GM12878 (cell line): Measurements from ENCODE around the gene DACH1. TPM values are rescaled to one million over a fixed set of nuclear protein-coding genes. Genes with fewer than 3 reads are reported as not detected.

Experiments
- ATAC-seq: fragments of 200-7000 bp; cut with Tn5 transposase; 3 replicates; pipeline ENCODE4 v1.9.1; 2020; ENCODE audit warnings: mild to moderate bottlenecking, moderate library complexity
- BruUV-seq: library from RNA; stranded (reverse); fragments of 400-500 nt; replicated peaks from 2 replicates; lab custom pipeline; 2021; lab: Mats Ljungman, UMichigan
- CTCF ChIA-PET: fragments of 300-600 bp; sonication (Branson Sonifier 250); formaldehyde crosslinking; extraction: SDS; loops from one replicate; lab custom pipeline; 2021; ENCODE audit warnings: inconsistent platforms; lab: Yijun Ruan, JAX
- POLR2A ChIA-PET: fragments of 350-600 bp; formaldehyde crosslinking; extraction: SDS; loops from one replicate; lab custom pipeline; 2021; ENCODE audit warnings: inconsistent platforms; lab: Charles Lee
- RAD21 ChIA-PET: fragments of 300-600 bp; sonication (Branson Sonifier 250); formaldehyde crosslinking; loops from one replicate; lab custom pipeline; 2023; ENCODE audit warnings: antibody characterized with exemption; ENCODE audit not compliant: unreplicated experiment; lab: Charles Lee
- SMC1A ChIA-PET: fragments of 300-600 bp; sonication (Branson Sonifier 250); formaldehyde crosslinking; loops from one replicate; lab custom pipeline; 2023; ENCODE audit not compliant: unreplicated experiment, uncharacterized antibody; lab: Charles Lee
- DNase-seq: peaks from one replicate; pipeline ENCODE4 v3.0.0-alpha.2; 2011; ENCODE audit warnings: low read depth, low spot score
- FAIRE-seq: peaks from 3 replicates; lab custom pipeline; 2011; peaks lifted over from hg19 to GRCh38; lab: Jason Lieb, UNC
- H2AFZ ChIP-seq: 2 replicates; pipeline ENCODE4 v1.6.0; 2011; ENCODE audit warnings: low read depth, low read length, control low read depth; ENCODE audit not compliant: control insufficient read depth
- H3K27ac ChIP-seq: 2 replicates; pipeline ENCODE4 v1.5.1; 2011; ENCODE audit warnings: control low read depth; ENCODE audit not compliant: control insufficient read depth, insufficient read depth
- H3K27me3 ChIP-seq, 2 experiments: replicated peaks in 1 of 2; 2 replicates each; pipeline versions ENCODE4 v1.6.0 to v1.6.1; 2011; ENCODE audit warnings: low read length in 1 of 2; ENCODE audit not compliant: control insufficient read depth in 2 of 2, insufficient read depth in 2 of 2
- H3K36me3 ChIP-seq, 2 experiments: 2 replicates each; pipeline ENCODE4 v1.5.1; 2011; ENCODE audit warnings: low read length in 1 of 2; ENCODE audit not compliant: control insufficient read depth in 2 of 2, insufficient read depth in 2 of 2
- H3K4me1 ChIP-seq: 2 replicates; pipeline ENCODE4 v1.6.1; 2011; ENCODE audit warnings: mild to moderate bottlenecking, low read length, moderate library complexity, mixed read lengths; ENCODE audit not compliant: control insufficient read depth, insufficient read depth
- H3K4me2 ChIP-seq: 2 replicates; pipeline ENCODE4 v1.6.0; 2011; ENCODE audit warnings: control low read depth; ENCODE audit not compliant: control insufficient read depth, insufficient read depth
- H3K4me3 ChIP-seq: fragments of 200-600 bp; sonication (generic); 2 replicates; pipeline ENCODE4 v1.5.1; 2016
- H3K79me2 ChIP-seq: 2 replicates; pipeline ENCODE4 v1.6.0; 2011; ENCODE audit warnings: low read length; ENCODE audit not compliant: control insufficient read depth, insufficient read depth
- H3K9ac ChIP-seq: 2 replicates; pipeline ENCODE4 v1.8.0; 2011; ENCODE audit warnings: low read length, control low read depth, mixed read lengths; ENCODE audit not compliant: control insufficient read depth, insufficient read depth
- H3K9me3 ChIP-seq: replicated peaks from 3 replicates; pipeline ENCODE4 v1.5.1; 2011; ENCODE audit warnings: mild to moderate bottlenecking, low read length; ENCODE audit not compliant: control insufficient read depth, insufficient read depth
- H4K20me1 ChIP-seq: 2 replicates; pipeline ENCODE4 v1.6.0; 2011; ENCODE audit not compliant: control insufficient read depth, insufficient read depth
- ATF7 ChIP-seq: fragments of 450-650 bp; IDR thresholded peaks from 2 replicates; pipeline ENCODE4 v1.6.1; 2016; ENCODE audit warnings: low read depth, mild to moderate bottlenecking
- CHD2 ChIP-seq: IDR thresholded peaks from 2 replicates; pipeline ENCODE4 v1.6.1; 2011; ENCODE audit warnings: low read depth, low read length, improper control_type of control experiment, borderline replicate concordance
- ESRRA ChIP-seq: IDR thresholded peaks from 2 replicates; pipeline ENCODE4 v1.6.1; 2012; ENCODE audit warnings: mild to moderate bottlenecking, low read length, improper control_type of control experiment
- GABPA ChIP-seq: IDR thresholded peaks from 2 replicates; pipeline ENCODE4 v1.6.1; 2014; ENCODE audit warnings: antibody characterized with exemption, low read depth, mild to moderate bottlenecking, inconsistent platforms
- LARP7 ChIP-seq: fragments of 450-650 bp; IDR thresholded peaks from 2 replicates; pipeline ENCODE4 v1.6.1; 2017; ENCODE audit warnings: mild to moderate bottlenecking
- NFYA ChIP-seq: IDR thresholded peaks from 2 replicates; pipeline ENCODE4 v1.6.1; 2011; ENCODE audit warnings: low read depth, mild to moderate bottlenecking, low read length, improper control_type of control experiment, borderline replicate concordance
- YY1 ChIP-seq: IDR thresholded peaks from 2 replicates; pipeline ENCODE4 v1.6.1; 2011; ENCODE audit warnings: low read depth, mild to moderate bottlenecking, low read length
- ZBTB4 ChIP-seq: fragments of 450-650 bp; formaldehyde crosslinking; IDR thresholded peaks from 2 replicates; pipeline ENCODE4 v1.4.0; 2022; ENCODE audit warnings: mild to moderate bottlenecking, moderate library complexity
- ZNF207 ChIP-seq: fragments of 450-650 bp; IDR thresholded peaks from 2 replicates; pipeline ENCODE4 v1.6.1; 2014; ENCODE audit warnings: antibody characterized with exemption, mild to moderate bottlenecking, borderline replicate concordance
- WGBS: methylation state at CpG from one replicate; pipeline ENCODE4 v1.1.6; 2016; ENCODE audit warnings: low lambda C conversion rate; ENCODE audit not compliant: insufficient replicate concordance, insufficient coverage; ENCODE audit errors: missing lambda C conversion rate; 5-methylcytosine and 5-hydroxymethylcytosine counted together
- in situ Hi-C: fragments of 300-500 bp; cut with MboI; formaldehyde crosslinking; loops from 9 replicates; pipeline ENCODE4 v1.14.3; 2018; ENCODE audit warnings: mixed read lengths
- intact Hi-C: fragments of 100-400 bp; cut with micrococcal nuclease; formaldehyde crosslinking; loops from one replicate; pipeline ENCODE4 v1.14.2; 2022; ENCODE audit not compliant: unreplicated experiment
- polyA plus RNA-seq, 11 experiments: library from polyadenylated mRNA; depleted of rRNA in 4 of 11; unstranded in 6 of 11; stranded (reverse) in 5 of 11; fragments of >200 nt; fragmentation: Nextera tagmentation in 4 of 11; fragmentation: Illumina TruSeq in 1 of 11; extraction: Ambion mirVana in 4 of 11; extraction: Trizol in 1 of 11; gene quantifications; 1 replicate in 1 of 11; 2 replicates in 10 of 11; pipeline versions ENCODE4 v1.2.1 to v1.2.3, GENCODE V29; 2011 to 2016; ENCODE audit warnings: inconsistent platforms in 2 of 11, missing spikeins in 2 of 11, low read depth in 1 of 11
- total RNA-seq, 4 experiments: library from RNA; depleted of rRNA in 3 of 4; stranded (reverse); fragments of >200 nt in 3 of 4; fragmentation: Illumina TruSeq in 1 of 4; extraction: Trizol in 1 of 4; gene quantifications; 2 replicates each; pipeline versions ENCODE4 v1.2.1 to v1.2.3, GENCODE V29; 2013 to 2021

The DACH1 gene
- total and polyA plus RNA-seq, 10 of the 15 experiments (the other 5 are each of a cell fraction or from before 2014, with no cell fraction given): 0.05 TPM; not detected in 9

- POLR2A ChIA-PET: no interaction called here
- CTCF ChIA-PET: interaction anchor here (0.8 kb wide), 1 partner anchor 19 kb away, joined by 3 read pairs; no protein-coding TSS in a partner anchor
- 28% methylated on average over 5 of the region's 5 CpGs for WGBS
- SMC1A ChIA-PET: no interaction called here
- TF ChIP-seq GABPA (no peak), ZBTB4 (CRISPR knock-in tag) (no peak), ATF7 (no peak), ZNF207 (no peak), ESRRA (no peak), NFYA (no peak), YY1 (no peak), CHD2 (no peak), LARP7 (no peak)
- TF ChIP-seq, all 136 proteins: peak for 0
- in situ Hi-C loops (no loop called here), intact Hi-C loops (no loop called here)
- no peak for FAIRE-seq
- no TSS peak for BruUV-seq
- H4K20me1 ChIP-seq: no peaks in the 10 kb centered on the region
- ATAC-seq: no peak
- H3K4me3 ChIP-seq: no peak overlapping the region
- H3K9ac ChIP-seq: no peak overlapping the region
- no peaks in the 10 kb centered on the region for H3K27me3 ChIP-seq
- H3K36me3 ChIP-seq: no peaks in the 10 kb centered on the region
- H3K79me2 ChIP-seq: no peaks in the 10 kb centered on the region
- H3K9me3 ChIP-seq: no peaks in the 10 kb centered on the region
- no peak overlapping the region for H3K4me2 ChIP-seq
- RAD21 ChIA-PET: no interaction called here
- H3K4me1 ChIP-seq: no peaks in the 10 kb centered on the region
- no peak for DNase-seq
- no peak overlapping the region for H2AFZ ChIP-seq
- no peak overlapping the region for H3K27ac ChIP-seq
Measured at GRCh38 chr13:71587817-71588216, 279.2 kb downstream of the DACH1 start.
